ENCODE results near the gene INPP5A. TPM values are rescaled to one million over a fixed set of nuclear protein-coding genes. Genes with fewer than 3 reads are reported as not detected.
"Not testable (repeated sequence)": the region's sequence is repeated elsewhere in the genome, so short reads cannot be mapped to it uniquely, and the experiment has no call there.

INPP5A gene
- total RNA-seq, 2 donors from 2014 or later, result 9.2 to 14.5 TPM

DNA sequence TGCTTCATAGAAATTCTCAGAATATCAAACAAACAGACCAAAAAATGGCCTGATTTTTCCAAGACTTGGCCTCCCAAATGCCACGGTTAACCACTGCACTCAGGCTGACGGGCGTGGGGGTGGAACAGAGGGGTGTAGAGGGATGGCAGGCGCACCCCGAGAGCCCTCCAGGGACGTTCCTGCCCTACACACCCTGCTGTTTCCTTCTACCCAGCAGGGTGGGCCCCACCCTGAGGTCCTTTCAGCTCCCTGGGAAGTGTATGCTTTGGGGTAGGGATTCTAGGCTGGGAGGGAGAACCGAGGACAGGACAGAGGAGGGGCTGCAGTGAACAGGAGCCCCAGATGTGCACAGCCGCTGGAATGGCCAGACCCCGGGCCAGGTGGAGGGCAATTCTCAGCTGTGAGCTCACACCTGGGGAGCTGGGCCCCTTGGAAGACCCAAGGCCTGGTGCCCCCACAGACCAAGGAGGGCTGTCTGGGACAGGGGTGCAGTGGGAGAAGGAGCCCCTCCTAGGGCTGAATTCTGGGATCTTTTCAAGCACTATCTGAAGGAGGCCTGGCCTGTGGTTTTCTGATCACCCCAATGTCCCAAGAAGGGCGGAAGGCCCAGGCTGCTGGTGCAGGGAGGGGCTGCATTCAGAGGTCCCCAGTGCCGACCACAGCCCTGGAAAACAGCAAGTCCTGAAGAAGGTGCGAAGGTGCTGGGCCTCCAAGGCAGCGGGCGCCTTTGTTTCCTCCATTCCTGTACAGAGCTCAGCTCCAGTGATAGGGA, 32.9 kb upstream of the INPP5A start:
- TF ChIP-seq POLR2A (IDR thresholded peaks at IDR 0.05), result no peak
- no peak for TF ChIP-seq CTCF (IDR thresholded peaks at IDR 0.05)
- Histone ChIP-seq H3K4me3 (no peak overlapping the region), H3K36me3 (replicated peaks in 1 of 2; ENCODE audit: insufficient read depth in 1 of 2, low read depth in 2 of 2) (no peaks in the 10 kb centered on the region), H3K9me3 (no peaks in the 10 kb centered on the region), H3K27ac (no peak overlapping the region), H3K27me3 (no peaks in the 10 kb centered on the region), H3K4me1 (no peaks in the 10 kb centered on the region)
- intact Hi-C loops (cut with DNase I), result no loop called here
- ATAC-seq (no peak), DNase-seq (peak in 1 of 4 donors; percentile 8)
- 84 to 85% methylated on average over 5 to 14 of the region's 14 CpGs for WGBS, 2 donors

DNA sequence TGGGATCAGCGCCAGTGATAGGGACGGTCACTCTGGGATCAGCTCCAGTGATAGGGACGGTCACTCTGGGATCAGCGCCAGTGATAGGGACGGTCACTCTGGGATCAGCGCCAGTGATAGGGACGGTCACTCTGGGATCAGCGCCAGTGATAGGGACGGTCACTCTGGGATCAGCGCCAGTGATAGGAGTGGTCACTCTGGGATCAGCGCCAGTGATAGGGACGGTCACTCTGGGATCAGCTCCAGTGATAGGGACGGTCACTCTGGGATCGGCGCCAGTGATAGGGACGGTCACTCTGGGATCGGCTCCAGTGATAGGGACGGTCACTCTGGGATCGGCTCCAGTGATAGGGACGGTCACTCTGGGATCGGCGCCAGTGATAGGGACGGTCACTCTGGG, 32.0 kb upstream of the INPP5A start:
- H3K4me3 ChIP-seq; H3K36me3 ChIP-seq (replicated peaks in 1 of 2; ENCODE audit: insufficient read depth in 1 of 2, low read depth in 2 of 2); DNase-seq; ATAC-seq; H3K27ac ChIP-seq; H3K27me3 ChIP-seq; intact Hi-C loops (cut with DNase I); H3K9me3 ChIP-seq; H3K4me1 ChIP-seq: not testable (repeated sequence)
- 51 to 53% methylated on average over 7 to 13 of the region's 23 CpGs for WGBS, 2 donors

DNA sequence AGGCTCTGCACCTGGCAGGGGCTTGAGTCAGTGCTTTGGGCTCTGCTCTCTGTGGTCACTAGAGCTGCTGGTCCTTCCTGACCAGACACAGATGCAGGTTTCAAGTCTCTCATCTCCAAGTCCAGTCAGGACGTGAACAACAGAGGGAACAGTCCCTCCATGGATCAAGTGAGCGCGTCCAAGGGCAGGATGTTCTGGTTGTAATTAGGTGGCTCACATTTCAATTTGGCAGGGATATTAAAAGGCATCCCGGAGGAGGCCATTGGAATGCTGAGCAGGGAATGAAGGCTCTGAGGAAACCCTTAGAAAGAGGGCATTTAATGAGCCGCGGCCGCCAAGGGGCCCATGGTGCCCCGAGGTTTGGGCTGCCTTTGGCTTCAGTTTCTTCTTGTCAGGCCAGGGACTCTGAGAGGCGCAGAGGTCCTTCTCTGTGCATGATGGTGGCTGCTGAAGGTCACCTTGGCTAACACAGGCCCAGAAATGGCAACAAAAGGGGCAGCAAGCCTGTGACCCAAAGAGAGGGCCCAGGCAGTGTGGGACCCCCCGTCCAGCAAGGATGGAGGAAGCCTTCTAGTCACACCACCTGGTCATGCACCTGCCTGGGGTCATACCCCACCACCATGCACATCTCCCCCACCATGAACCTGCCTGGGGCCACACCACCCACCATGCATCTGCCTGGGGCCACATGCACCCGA, 30.7 kb upstream of the INPP5A start:
- no peak overlapping the region for H3K27ac ChIP-seq

DNA sequence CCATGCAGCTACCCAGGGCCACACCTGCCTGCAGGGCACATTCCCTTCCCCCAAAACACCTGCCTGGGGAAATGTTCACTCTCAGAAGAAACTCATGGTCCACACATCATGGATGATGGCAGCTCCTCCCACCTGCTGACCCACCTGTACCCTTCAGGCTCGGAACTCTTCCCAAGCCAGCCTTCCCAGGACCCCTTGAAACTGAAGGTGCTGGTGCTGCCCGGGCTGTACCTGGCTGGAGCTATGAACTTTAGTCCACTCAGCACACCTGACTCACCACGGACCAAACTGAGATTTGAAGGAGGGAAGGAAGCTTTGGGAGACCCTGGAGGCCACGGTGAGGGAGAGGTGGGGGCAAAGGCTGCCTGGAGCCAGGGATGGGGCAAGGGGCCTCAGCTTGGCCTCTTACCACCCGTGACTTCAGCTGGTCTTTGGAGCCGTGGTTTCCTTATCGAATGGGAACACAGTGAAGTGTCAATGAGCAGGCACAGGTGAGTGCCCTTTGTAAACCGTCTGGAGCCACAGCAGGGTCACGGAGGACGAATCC, 30.1 kb upstream of the INPP5A start:
- Histone ChIP-seq H3K27me3 (no peaks in the 10 kb centered on the region), H3K36me3 (replicated peaks in 1 of 2; ENCODE audit: insufficient read depth in 1 of 2, low read depth in 2 of 2) (no peaks in the 10 kb centered on the region), H3K4me3 (no peak overlapping the region), H3K27ac (no peak overlapping the region), H3K4me1 (no peaks in the 10 kb centered on the region), H3K9me3 (no peaks in the 10 kb centered on the region)
- intact Hi-C loops (cut with DNase I), result no loop called here
- WGBS, 2 donors, result 82% methylated on average over 10 of the region's 10 CpGs
- peak in 1 of 4 donors; percentile 8 for DNase-seq
- no peak for ATAC-seq
- TF ChIP-seq POLR2A (IDR thresholded peaks at IDR 0.05) (no peak), CTCF (IDR thresholded peaks at IDR 0.05) (no peak)

More for the DNA sequence above, 30.7 kb upstream of the INPP5A start:
- Histone ChIP-seq H3K4me3 (no peak overlapping the region), H3K9me3 (no peaks in the 10 kb centered on the region), H3K36me3 (replicated peaks in 1 of 2; ENCODE audit: insufficient read depth in 1 of 2, low read depth in 2 of 2) (no peaks in the 10 kb centered on the region), H3K27me3 (no peaks in the 10 kb centered on the region), H3K4me1 (no peaks in the 10 kb centered on the region)
- DNase-seq (peak in 1 of 4 donors; percentile 34), ATAC-seq (peak; percentile 40)
- intact Hi-C loops (cut with DNase I), result no loop called here
- WGBS, 2 donors, result 83 to 88% methylated on average over 8 to 11 of the region's 11 CpGs
- TF ChIP-seq POLR2A (IDR thresholded peaks at IDR 0.05), result no peak
- TF ChIP-seq CTCF (IDR thresholded peaks at IDR 0.05), result no peak

DNA sequence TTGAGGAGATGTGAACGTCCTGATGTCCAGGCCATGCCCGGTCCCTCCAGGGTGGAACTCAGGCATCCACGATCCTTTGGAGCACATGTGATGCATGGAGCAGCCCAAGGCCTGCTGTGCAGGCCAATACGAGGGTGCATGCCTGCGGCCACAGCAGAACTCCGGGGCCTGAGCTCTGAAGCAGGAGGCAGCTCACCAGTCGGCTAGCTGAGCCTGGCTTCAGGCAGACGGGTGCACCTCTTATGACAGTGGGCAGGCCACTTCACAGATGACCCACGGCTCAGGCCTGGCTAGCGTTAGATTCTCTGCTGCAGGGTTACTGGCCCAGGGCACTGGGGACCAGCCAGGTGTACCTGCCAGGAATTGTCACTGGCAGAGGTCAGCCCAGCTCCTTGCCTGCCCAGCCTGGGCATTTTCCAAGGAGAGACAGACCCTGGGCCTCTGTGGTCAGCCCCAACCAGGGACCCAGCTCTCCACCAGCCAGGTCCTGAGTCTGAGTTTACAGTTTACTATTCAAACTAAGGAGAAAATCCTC, 29.6 kb upstream of the INPP5A start:
- TF ChIP-seq POLR2A (IDR thresholded peaks at IDR 0.05) (no peak), CTCF (IDR thresholded peaks at IDR 0.05) (no peak)
- no peak for ATAC-seq
- peak overlapping the region in 1 of 4 donors; percentile 4 for H3K27ac ChIP-seq

More for the DNA sequence above, 29.6 kb upstream of the INPP5A start:
- no peak for DNase-seq
- intact Hi-C loops (cut with DNase I), result no loop called here
- Histone ChIP-seq H3K9me3 (no peaks in the 10 kb centered on the region), H3K4me3 (no peak overlapping the region), H3K4me1 (no peaks in the 10 kb centered on the region), H3K36me3 (replicated peaks in 1 of 2; ENCODE audit: insufficient read depth in 1 of 2, low read depth in 2 of 2) (no peaks in the 10 kb centered on the region), H3K27me3 (no peaks in the 10 kb centered on the region)
- 83 to 86% methylated on average over 2 to 10 of the region's 10 CpGs for WGBS, 2 donors
